HCT116 (cell line): Measurements from ENCODE around the gene BTBD16.

Experiments
- CBX3 ChIP-seq: IDR thresholded peaks from 2 replicates; pipeline ENCODE4 v1.6.1; 2012; ENCODE audit warnings: low read depth
- CEBPB ChIP-seq: IDR thresholded peaks from 2 replicates; pipeline ENCODE4 v1.6.1; 2012; ENCODE audit warnings: low read depth
- CTCF ChIP-seq, 3 experiments: fragments of 200-600 bp in 1 of 3; sonication (generic) in 1 of 3; IDR thresholded peaks in 2 of 3; conservative IDR thresholded peaks in 1 of 3; 2 replicates each; pipeline ENCODE4 v1.5.1; 2012 to 2017; ENCODE audit warnings: low read depth in 2 of 3, low read length in 2 of 3, antibody characterized with exemption in 1 of 3, borderline replicate concordance in 1 of 3, control low read depth in 1 of 3, mild to moderate bottlenecking in 1 of 3, mixed read lengths in 1 of 3, mixed run types in 1 of 3, moderate library complexity in 1 of 3; ENCODE audit not compliant: insufficient read depth in 1 of 3
- EGR1 ChIP-seq: IDR thresholded peaks from 2 replicates; pipeline ENCODE4 v1.6.1; 2012; ENCODE audit warnings: low read depth
- POLR2A ChIP-seq: IDR thresholded peaks from 2 replicates; pipeline ENCODE4 v1.7.0; 2011; ENCODE audit warnings: borderline replicate concordance; ENCODE audit not compliant: insufficient read depth, insufficient read length; ENCODE audit errors: extremely low read depth
- POLR2AphosphoS5 ChIP-seq: IDR thresholded peaks from 2 replicates; pipeline ENCODE4 v1.6.1; 2011; ENCODE audit warnings: mild to moderate bottlenecking, low read depth, low read length, moderate library complexity
- RAD21 ChIP-seq: IDR thresholded peaks from 2 replicates; pipeline ENCODE4 v1.6.1; 2012; ENCODE audit warnings: low read depth, mild to moderate bottlenecking
- SP1 ChIP-seq: IDR thresholded peaks from 2 replicates; pipeline ENCODE4 v1.6.1; 2012; ENCODE audit warnings: low read depth
- YY1 ChIP-seq: IDR thresholded peaks from 2 replicates; pipeline ENCODE4 v1.6.1; 2011; ENCODE audit warnings: low read length, low read depth, moderate library complexity, mild to moderate bottlenecking; ENCODE audit not compliant: insufficient replicate concordance; ENCODE audit errors: extremely low read depth
- ZBTB33 ChIP-seq: IDR thresholded peaks from 2 replicates; pipeline ENCODE4 v1.6.1; 2011; ENCODE audit warnings: mild to moderate bottlenecking, low read length, moderate library complexity; ENCODE audit not compliant: insufficient replicate concordance; ENCODE audit errors: extremely low read depth
- ZNF274 ChIP-seq: fragments of 200-500 bp; sonication (Bioruptor generic); IDR thresholded peaks from 2 replicates; pipeline ENCODE4 v1.6.1; 2014; ENCODE audit warnings: mild to moderate bottlenecking, low read depth, low read length, inconsistent platforms
- TF ChIP-seq, protein P1 (sequence below): IDR thresholded peaks from 2 replicates; pipeline ENCODE4 v1.6.1; 2012; ENCODE audit warnings: low read depth

GRCh38 chr10:122297583-122297982 lies 26.5 kb downstream of the BTBD16 start:
- TF ChIP-seq CTCF (IDR thresholded peaks at IDR 0.05 in 2 of 3, conservative IDR thresholded peaks at IDR 0.05 in 1 of 3; ENCODE audit: borderline replicate concordance in 1 of 3, insufficient read depth in 1 of 3, low read depth in 2 of 3, low read length in 2 of 3) (no peak), CBX3 (no peak), POLR2A (no peak), EGR1 (no peak), SP1 (no peak), ZBTB33 (no peak), RAD21 (no peak), YY1 (no peak), POLR2AphosphoS5 (no peak), ZNF274 (no peak), CEBPB (no peak)
- TF ChIP-seq, protein P1, sequence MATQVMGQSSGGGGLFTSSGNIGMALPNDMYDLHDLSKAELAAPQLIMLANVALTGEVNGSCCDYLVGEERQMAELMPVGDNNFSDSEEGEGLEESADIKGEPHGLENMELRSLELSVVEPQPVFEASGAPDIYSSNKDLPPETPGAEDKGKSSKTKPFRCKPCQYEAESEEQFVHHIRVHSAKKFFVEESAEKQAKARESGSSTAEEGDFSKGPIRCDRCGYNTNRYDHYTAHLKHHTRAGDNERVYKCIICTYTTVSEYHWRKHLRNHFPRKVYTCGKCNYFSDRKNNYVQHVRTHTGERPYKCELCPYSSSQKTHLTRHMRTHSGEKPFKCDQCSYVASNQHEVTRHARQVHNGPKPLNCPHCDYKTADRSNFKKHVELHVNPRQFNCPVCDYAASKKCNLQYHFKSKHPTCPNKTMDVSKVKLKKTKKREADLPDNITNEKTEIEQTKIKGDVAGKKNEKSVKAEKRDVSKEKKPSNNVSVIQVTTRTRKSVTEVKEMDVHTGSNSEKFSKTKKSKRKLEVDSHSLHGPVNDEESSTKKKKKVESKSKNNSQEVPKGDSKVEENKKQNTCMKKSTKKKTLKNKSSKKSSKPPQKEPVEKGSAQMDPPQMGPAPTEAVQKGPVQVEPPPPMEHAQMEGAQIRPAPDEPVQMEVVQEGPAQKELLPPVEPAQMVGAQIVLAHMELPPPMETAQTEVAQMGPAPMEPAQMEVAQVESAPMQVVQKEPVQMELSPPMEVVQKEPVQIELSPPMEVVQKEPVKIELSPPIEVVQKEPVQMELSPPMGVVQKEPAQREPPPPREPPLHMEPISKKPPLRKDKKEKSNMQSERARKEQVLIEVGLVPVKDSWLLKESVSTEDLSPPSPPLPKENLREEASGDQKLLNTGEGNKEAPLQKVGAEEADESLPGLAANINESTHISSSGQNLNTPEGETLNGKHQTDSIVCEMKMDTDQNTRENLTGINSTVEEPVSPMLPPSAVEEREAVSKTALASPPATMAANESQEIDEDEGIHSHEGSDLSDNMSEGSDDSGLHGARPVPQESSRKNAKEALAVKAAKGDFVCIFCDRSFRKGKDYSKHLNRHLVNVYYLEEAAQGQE = no peak
